HUES64 (cell line): ENCODE measurements around the gene HMGCS1.
"Not testable (repeated sequence)": the region's sequence is repeated elsewhere in the genome, so short reads cannot be mapped to it uniquely, and the experiment has no call there.

Experiments used
- H3K27ac ChIP-seq: 2 replicates; pipeline ENCODE4 v1.7.0; 2013; ENCODE audit warnings: low read depth, low read length, inconsistent platforms
- H3K27me3 ChIP-seq: 2 replicates; pipeline ENCODE4 v1.6.1; 2013; ENCODE audit warnings: mild to moderate bottlenecking, low read length; ENCODE audit not compliant: insufficient read depth
- H3K36me3 ChIP-seq: 2 replicates; pipeline ENCODE4 v1.6.1; 2013; ENCODE audit warnings: mild to moderate bottlenecking, low read length; ENCODE audit not compliant: insufficient read depth
- H3K4me1 ChIP-seq: 2 replicates; pipeline ENCODE4 v1.6.1; 2013; ENCODE audit warnings: mild to moderate bottlenecking, low read length, moderate library complexity; ENCODE audit not compliant: insufficient read depth
- H3K4me3 ChIP-seq: 2 replicates; pipeline ENCODE4 v1.5.1; 2013; ENCODE audit warnings: mild to moderate bottlenecking, low read length, moderate library complexity
- H3K9ac ChIP-seq: 2 replicates; pipeline ENCODE4 v1.6.1; 2013; ENCODE audit warnings: mild to moderate bottlenecking, low read depth, low read length
- H3K9me3 ChIP-seq: 2 replicates; pipeline ENCODE4 v1.6.1; 2013; ENCODE audit warnings: low read depth, low read length; ENCODE audit not compliant: insufficient read depth
- WGBS: fragments of 150-250, 120-280 bp; methylation state at CpG from one replicate; pipeline ENCODE4 v1.1.7; 2013; ENCODE audit warnings: missing lambda C conversion rate; 5-methylcytosine and 5-hydroxymethylcytosine counted together

HMGCS1 gene

DNA sequence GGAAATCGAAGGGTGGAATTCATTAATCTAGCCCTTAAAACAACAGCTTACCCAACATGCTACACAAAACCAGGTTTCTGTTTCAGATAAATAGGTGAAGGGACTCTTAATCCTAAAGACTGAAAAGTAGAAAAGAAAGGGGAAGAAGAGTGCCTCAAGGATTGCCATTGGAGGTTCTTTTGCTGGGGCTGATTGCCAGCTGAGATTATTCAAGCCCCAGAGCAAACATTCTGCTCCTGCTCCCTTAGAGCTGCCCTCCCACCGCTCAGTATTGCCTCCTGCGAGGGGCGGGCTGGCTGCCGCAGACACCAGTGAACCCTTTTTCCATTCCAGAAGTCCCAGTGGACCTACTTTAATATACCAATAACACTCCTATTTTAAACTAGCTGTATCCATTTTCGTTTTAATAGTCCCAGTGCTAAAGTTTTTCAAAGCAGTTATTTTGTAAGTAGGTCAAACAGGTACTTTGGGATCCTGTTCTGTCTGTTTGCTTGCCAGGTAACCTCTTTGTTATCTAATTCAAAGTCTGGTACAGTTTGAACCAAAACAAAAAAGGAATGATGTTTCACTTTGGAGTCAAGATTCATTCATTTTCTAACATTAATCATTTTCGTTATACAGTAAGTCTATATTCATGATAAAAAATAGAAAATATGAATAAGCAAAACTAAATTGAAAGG is 38.6 kb downstream of the HMGCS1 start:
- WGBS = 62% methylated on average over 5 of the region's 7 CpGs
- Histone ChIP-seq H3K4me3 (no peak overlapping the region), H3K36me3 (no peaks in the 10 kb centered on the region), H3K4me1 (no peaks in the 10 kb centered on the region), H3K9ac (no peak overlapping the region), H3K9me3 (no peaks in the 10 kb centered on the region), H3K27me3 (no peaks in the 10 kb centered on the region), H3K27ac (no peak overlapping the region)

- no peaks in the 10 kb centered on the region for H3K36me3 ChIP-seq
- H3K27me3 ChIP-seq = no peaks in the 10 kb centered on the region
- no peak overlapping the region for H3K9ac ChIP-seq
- no peak overlapping the region for H3K4me3 ChIP-seq
- H3K9me3 ChIP-seq = no peaks in the 10 kb centered on the region
- H3K27ac ChIP-seq = no peak overlapping the region
- no peaks in the 10 kb centered on the region for H3K4me1 ChIP-seq
These were observed 39.7 kb downstream of the HMGCS1 start for GRCh38 chr5:43273552-43273951.

DNA sequence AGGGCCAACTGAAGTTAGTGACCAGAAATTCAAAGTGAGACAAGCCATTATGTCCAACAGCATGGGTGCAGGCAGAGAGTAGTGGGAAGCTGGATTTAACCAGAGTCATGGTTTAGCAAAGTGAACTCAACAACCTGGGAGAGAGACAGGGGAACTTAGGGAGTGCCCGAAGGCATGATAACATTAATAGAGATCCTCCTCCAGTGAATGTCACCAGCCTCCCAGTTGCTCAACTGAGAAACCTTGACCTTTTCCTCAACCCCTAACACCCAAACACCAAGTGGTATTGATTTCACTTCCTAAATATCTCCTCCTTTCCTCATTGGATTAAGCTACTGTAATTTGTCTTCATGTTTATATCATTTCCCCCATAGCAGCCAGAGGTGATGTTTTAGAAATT is 42.6 kb downstream of the HMGCS1 start:
- whole genome bisulfite sequencing = 95% methylated on average over 1 of the region's 1 CpG
- Histone ChIP-seq H3K27me3 (no peaks in the 10 kb centered on the region), H3K9me3 (peaks cover 3% of the 10 kb centered on the region; the same call in 1 of the 2 replicates), H3K4me1 (no peaks in the 10 kb centered on the region), H3K4me3 (no peak overlapping the region), H3K27ac (no peak overlapping the region), H3K9ac (no peak overlapping the region), H3K36me3 (no peaks in the 10 kb centered on the region)

GRCh38 chr5:43268188-43268820 is 44.9 kb downstream of the HMGCS1 start:
- H3K27me3 ChIP-seq = no peaks in the 10 kb centered on the region
- H3K36me3 ChIP-seq = no peaks in the 10 kb centered on the region
- no peak overlapping the region for H3K9ac ChIP-seq
- no peak overlapping the region for H3K27ac ChIP-seq
- H3K4me1 ChIP-seq = no peaks in the 10 kb centered on the region
- WGBS = 92% methylated on average over 1 of the region's 1 CpG
- H3K4me3 ChIP-seq = no peak overlapping the region
- H3K9me3 ChIP-seq = peaks cover 3% of the 10 kb centered on the region; the same call in 1 of the 2 replicates

DNA sequence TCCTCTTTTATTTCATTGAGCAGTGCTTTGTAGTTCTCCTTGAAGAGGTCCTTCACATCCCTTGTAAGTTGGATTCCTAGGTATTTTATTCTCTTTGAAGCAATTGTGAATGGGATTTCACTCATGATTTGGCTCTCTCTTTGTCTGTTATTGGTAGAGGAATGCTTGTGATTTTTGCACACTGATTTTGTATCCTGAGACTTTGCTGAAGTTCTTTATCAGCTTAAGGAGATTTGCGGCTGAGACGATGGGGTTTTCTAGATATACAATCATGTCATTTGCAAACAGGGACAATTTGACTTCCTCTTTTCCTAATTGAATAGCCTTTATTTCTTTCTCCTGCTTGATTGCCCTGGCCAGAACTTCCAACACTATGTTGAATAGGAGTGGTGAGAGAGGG is 50.9 kb downstream of the HMGCS1 start:
- not testable (repeated sequence) for H3K4me1 ChIP-seq, H3K27ac ChIP-seq, H3K27me3 ChIP-seq, H3K4me3 ChIP-seq, H3K36me3 ChIP-seq, H3K9me3 ChIP-seq, H3K9ac ChIP-seq
- WGBS = 90% methylated on average over 2 of the region's 2 CpGs

DNA sequence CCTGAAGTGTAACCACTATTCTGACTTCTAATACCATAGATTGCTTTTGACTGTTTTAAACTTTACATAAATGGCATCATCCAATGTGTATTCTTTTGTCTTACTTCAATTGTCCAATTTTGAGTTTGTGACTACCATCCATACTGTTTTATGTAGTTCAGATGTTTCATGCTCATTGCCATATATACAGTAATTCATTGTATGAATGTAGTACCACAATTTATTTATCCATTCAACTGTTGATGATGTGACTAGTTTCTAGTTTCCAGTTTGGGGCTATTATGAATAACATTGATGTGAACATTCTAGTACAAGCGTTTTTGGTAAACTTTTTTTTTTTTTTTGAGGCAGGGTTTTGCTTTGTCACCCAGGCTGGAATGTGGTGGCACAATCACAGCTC is 55.1 kb downstream of the HMGCS1 start:
- Histone ChIP-seq H3K36me3 (no peaks in the 10 kb centered on the region), H3K9ac (no peak overlapping the region), H3K4me3 (no peak overlapping the region), H3K4me1 (no peaks in the 10 kb centered on the region), H3K27me3 (no peaks in the 10 kb centered on the region), H3K9me3 (no peaks in the 10 kb centered on the region), H3K27ac (no peak overlapping the region)
- WGBS = 90% methylated on average over 1 of the region's 1 CpG

GRCh38 chr5:43256261-43256966 is 56.8 kb downstream of the HMGCS1 start:
- no peak overlapping the region for H3K9ac ChIP-seq
- H3K4me3 ChIP-seq = no peak overlapping the region
- WGBS = 80% methylated on average over 2 of the region's 2 CpGs

DNA sequence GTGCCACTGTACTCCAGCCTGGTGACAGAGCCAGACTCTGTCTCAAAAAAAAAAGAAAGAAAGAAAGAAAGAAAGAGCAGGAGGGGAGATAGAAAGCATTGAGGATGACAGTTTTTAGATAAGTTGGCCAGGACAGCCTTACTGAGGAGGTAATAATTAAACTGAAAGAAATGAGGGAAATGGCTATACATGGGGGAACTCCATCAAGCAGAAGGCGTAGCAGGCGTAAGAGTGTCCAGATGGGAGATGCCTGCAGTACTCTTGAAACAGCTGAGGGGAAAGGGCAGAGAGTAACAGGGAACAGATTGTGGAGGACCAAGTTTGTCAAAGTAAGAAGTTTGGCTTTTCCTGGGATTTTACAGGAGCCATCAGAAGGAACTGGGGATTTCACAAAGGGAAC is 57.5 kb downstream of the HMGCS1 start:
- WGBS = 88% methylated on average over 2 of the region's 2 CpGs
- H3K36me3 ChIP-seq = no peaks in the 10 kb centered on the region
- no peaks in the 10 kb centered on the region for H3K4me1 ChIP-seq
- H3K27me3 ChIP-seq = no peaks in the 10 kb centered on the region
- no peaks in the 10 kb centered on the region for H3K9me3 ChIP-seq
- H3K9ac ChIP-seq = no peak overlapping the region
- H3K4me3 ChIP-seq = no peak overlapping the region
- H3K27ac ChIP-seq = no peak overlapping the region

More at GRCh38 chr5:43256261-43256966, 56.8 kb downstream of the HMGCS1 start:
- Histone ChIP-seq H3K27ac (no peak overlapping the region), H3K9me3 (no peaks in the 10 kb centered on the region), H3K36me3 (no peaks in the 10 kb centered on the region), H3K4me1 (no peaks in the 10 kb centered on the region), H3K27me3 (no peaks in the 10 kb centered on the region)

DNA sequence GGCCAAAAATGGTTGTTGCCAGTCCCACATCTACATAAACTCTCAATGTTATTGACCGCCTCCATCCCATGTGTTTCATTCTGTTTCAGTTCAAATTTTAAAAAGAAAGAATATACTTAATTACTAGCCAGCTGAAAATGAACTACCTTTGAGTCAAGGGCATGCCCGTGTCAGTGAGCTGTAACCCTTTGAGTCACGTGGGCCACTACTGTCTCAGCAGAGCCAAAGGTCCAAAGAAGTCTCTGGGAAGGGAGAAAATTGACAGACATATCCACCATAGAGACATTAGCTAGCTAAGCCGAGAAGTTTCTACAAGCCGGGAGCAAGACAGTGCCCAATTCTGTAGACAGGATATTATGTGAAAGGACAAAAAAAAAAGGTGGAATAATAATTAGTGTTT is 61.5 kb downstream of the HMGCS1 start:
- Histone ChIP-seq H3K4me1 (no peaks in the 10 kb centered on the region), H3K36me3 (no peaks in the 10 kb centered on the region), H3K27me3 (no peaks in the 10 kb centered on the region), H3K9me3 (no peaks in the 10 kb centered on the region), H3K27ac (no peak overlapping the region), H3K4me3 (no peak overlapping the region), H3K9ac (no peak overlapping the region)
- 94% methylated on average over 5 of the region's 5 CpGs for WGBS

DNA sequence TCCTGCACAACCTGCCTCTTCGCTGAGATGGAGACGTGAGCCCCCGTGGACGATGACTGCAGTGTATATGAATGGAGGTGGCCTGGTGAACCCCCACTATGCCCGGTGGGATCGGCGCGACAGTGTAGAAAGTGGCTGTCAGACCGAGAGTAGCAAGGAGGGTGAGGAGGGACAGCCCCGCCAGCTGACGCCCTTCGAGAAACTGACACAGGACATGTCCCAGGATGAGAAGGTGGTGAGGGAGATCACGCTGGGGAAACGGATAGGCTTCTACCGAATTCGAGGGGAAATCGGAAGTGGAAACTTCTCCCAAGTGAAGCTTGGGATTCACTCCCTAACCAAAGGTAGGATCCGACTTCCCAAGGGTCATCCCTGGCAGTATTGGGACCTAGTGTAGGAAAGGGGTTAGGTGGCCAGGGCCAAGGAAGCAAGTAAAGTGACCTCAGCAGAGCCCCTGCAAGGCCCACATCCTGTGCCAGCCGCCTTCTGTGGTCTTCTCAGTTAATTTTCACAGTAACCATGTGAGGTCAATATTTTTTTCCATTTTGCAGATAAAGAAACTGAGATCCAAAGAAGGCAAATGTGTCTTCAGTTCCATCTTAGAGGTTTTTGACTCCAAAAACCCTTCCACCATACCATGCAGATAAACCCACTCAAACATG is 67.4 kb downstream of the HMGCS1 start:
- Histone ChIP-seq H3K27me3 (no peaks in the 10 kb centered on the region), H3K4me3 (no peak overlapping the region), H3K9ac (no peak overlapping the region), H3K36me3 (no peaks in the 10 kb centered on the region), H3K4me1 (no peaks in the 10 kb centered on the region), H3K9me3 (no peaks in the 10 kb centered on the region), H3K27ac (no peak overlapping the region)
- WGBS = 95% methylated on average over 19 of the region's 19 CpGs
